Sigmoid colon (tissue), 7 donors: ENCODE measurements around the gene KRT14. TPM values are rescaled to one million over a fixed set of nuclear protein-coding genes. Genes with fewer than 3 reads are reported as not detected.

ENCODE experiments used
- DNase-seq: peaks from one replicate; pipeline ENCODE4 v3.0.0-alpha.2; 2019
- H3K27ac ChIP-seq, 4 donors: fragments of 200-600 bp; sonication (generic); one replicate each; pipeline ENCODE4 v1.5.1; 2016 to 2019; ENCODE audit warnings: mild to moderate bottlenecking in 1 of 4
- H3K27me3 ChIP-seq, 3 donors: fragments of 200-600 bp; sonication (generic); one replicate each; pipeline ENCODE4 v1.5.1; 2019; ENCODE audit warnings: mild to moderate bottlenecking in 1 of 3
- H3K36me3 ChIP-seq, 4 donors: fragments of 200-600 bp; sonication (generic); one replicate each; pipeline ENCODE4 v1.5.1; 2016 to 2019
- H3K4me1 ChIP-seq, 4 donors: fragments of 200-600 bp; sonication (generic); one replicate each; pipeline ENCODE4 v1.5.1; 2017 to 2019
- H3K4me3 ChIP-seq, 4 donors: fragments of 200-600 bp; sonication (generic); one replicate each; pipeline ENCODE4 v1.5.1; 2017 to 2019; ENCODE audit warnings: mild to moderate bottlenecking in 2 of 4, moderate library complexity in 1 of 4
- H3K9me3 ChIP-seq, 4 donors: fragments of 200-600 bp in 3 of 4; sonication (generic) in 3 of 4; one replicate each; pipeline versions ENCODE4 v1.5.1 to v1.6.1; 2013 to 2019
- EP300 ChIP-seq, 4 donors: sonication (generic); formaldehyde crosslinking; IDR thresholded peaks; one replicate each; pipeline ENCODE4 v1.6.1; 2017; ENCODE audit warnings: antibody characterized with exemption in 4 of 4
- POLR2A ChIP-seq, 2 donors: fragments of 450-650 bp; IDR thresholded peaks; one replicate each; pipeline ENCODE4 v1.6.1; 2016; ENCODE audit warnings: antibody characterized with exemption in 2 of 2, mild to moderate bottlenecking in 2 of 2, moderate library complexity in 2 of 2
- POLR2AphosphoS5 ChIP-seq, 4 donors: sonication (generic); formaldehyde crosslinking; IDR thresholded peaks; one replicate each; pipeline ENCODE4 v1.6.1; 2017; ENCODE audit warnings: antibody characterized with exemption in 4 of 4
- WGBS, 2 donors: extraction: QIAGEN DNeasy Blood & Tissue Kit; methylation state at CpG; one replicate each; pipeline ENCODE4 v1.1.7; 2013; 5-methylcytosine and 5-hydroxymethylcytosine counted together
- intact Hi-C: fragments of 100-400 bp; cut with DNase I; formaldehyde crosslinking; loops from one replicate; pipeline ENCODE4 v1.15.1; 2023
- polyA plus RNA-seq, 3 donors: library from polyadenylated mRNA; stranded (reverse); fragments of 200-250 nt; gene quantifications; one replicate each; pipeline ENCODE4 v1.2.3, GENCODE V29; 2013
- total RNA-seq, 4 donors: library from RNA; depleted of rRNA; stranded (reverse); fragments of >200 nt; gene quantifications; one replicate each; pipeline ENCODE4 v1.1.0, GENCODE V29; 2016
- TF ChIP-seq, protein P1 (sequence below), 4 experiments: fragments of 450-650 bp in 3 of 4; fragments of 200-600 bp in 1 of 4; IDR thresholded peaks; one replicate each; pipeline ENCODE4 v1.5.1; 2016 to 2019; ENCODE audit warnings: antibody characterized with exemption in 4 of 4, mild to moderate bottlenecking in 3 of 4, moderate library complexity in 2 of 4
- donor health status: healthy with polysubstance abuse.
- donor health status: Bipolar disorder and iron deficiency.
- donor health status: healthy.

Gene KRT14
- total RNA-seq (not detected), polyA plus RNA-seq (1 to 10 TPM in 2 of 3 donors, under 1 TPM in 1; 0.15 to 3.6 (median 1.4) TPM)

DNA sequence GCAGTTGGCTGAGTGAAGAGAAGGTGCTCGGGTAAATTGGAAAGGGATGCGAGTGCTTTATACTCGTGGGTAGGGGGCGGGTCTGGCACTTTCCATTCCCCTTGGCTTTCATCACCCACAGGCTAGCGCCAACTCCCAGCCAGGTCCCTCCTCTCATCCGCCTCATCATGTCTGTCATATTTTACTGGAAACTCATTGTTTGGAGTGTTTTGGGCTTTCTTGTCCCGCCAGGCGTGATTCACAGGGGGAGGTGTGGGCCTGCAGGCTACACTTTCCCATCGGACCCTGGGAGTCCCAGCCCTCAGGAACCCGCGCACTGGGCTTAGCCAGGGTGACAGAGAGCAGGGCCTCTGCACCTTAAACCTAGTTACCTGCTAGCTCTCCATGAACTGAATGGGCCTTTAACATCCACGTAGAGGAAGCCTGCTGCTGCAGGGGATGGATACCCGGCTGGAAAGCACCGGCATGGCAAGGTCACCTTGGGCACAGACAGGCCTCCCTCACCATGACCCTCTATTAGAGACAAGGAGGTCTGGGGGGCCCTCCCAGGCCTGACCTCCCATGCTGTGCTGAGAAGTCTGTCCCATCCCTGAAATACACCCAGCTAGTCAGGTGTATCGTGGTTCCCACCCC lies at the start of gene KRT14:
TSS of gene KRT14 (minus strand) at position 33 of the 633 bp plus-strand sequence. CDS start 61 bp downstream, outside the sequence.
- no peaks in the 10 kb centered on the region for H3K4me1 ChIP-seq
- H3K9me3 ChIP-seq: no peaks in the 10 kb centered on the region
- H3K27ac ChIP-seq: no peak within 1 kb of the TSS
- WGBS, 2 donors: 86 to 92% methylated on average over 15 of the region's 15 CpGs
- intact Hi-C loops: no loop called here
- no peaks in the 10 kb centered on the region for H3K27me3 ChIP-seq
- H3K4me3 ChIP-seq: no peak within 1 kb of the TSS
- TF ChIP-seq POLR2AphosphoS5 (IDR thresholded peaks at IDR 0.05) (no peak), POLR2A (IDR thresholded peaks at IDR 0.05) (no peak), EP300 (IDR thresholded peaks at IDR 0.05) (no peak)
- TF ChIP-seq, protein P1, sequence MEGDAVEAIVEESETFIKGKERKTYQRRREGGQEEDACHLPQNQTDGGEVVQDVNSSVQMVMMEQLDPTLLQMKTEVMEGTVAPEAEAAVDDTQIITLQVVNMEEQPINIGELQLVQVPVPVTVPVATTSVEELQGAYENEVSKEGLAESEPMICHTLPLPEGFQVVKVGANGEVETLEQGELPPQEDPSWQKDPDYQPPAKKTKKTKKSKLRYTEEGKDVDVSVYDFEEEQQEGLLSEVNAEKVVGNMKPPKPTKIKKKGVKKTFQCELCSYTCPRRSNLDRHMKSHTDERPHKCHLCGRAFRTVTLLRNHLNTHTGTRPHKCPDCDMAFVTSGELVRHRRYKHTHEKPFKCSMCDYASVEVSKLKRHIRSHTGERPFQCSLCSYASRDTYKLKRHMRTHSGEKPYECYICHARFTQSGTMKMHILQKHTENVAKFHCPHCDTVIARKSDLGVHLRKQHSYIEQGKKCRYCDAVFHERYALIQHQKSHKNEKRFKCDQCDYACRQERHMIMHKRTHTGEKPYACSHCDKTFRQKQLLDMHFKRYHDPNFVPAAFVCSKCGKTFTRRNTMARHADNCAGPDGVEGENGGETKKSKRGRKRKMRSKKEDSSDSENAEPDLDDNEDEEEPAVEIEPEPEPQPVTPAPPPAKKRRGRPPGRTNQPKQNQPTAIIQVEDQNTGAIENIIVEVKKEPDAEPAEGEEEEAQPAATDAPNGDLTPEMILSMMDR (IDR thresholded peaks at IDR 0.05): no peak
- no peak for DNase-seq
- no peaks in the 10 kb centered on the region for H3K36me3 ChIP-seq

GRCh38 chr17:41635121-41636097 lies 48.7 kb upstream of the KRT14 start:
- H3K4me1 ChIP-seq: peaks cover 0 to 11% (median 10%) of the 10 kb centered on the region in 4 donors
- H3K9me3 ChIP-seq: no peaks in the 10 kb centered on the region
- H3K4me3 ChIP-seq: peak overlapping the region in 1 of 4 donors; percentile 13
- no peaks in the 10 kb centered on the region for H3K27me3 ChIP-seq
- DNase-seq: no peak
- no peaks in the 10 kb centered on the region for H3K36me3 ChIP-seq
- no peak overlapping the region for H3K27ac ChIP-seq
- intact Hi-C loops: no loop called here
- 37 to 67% methylated on average over 28 of the region's 28 CpGs for WGBS, 2 donors
- no peak for TF ChIP-seq POLR2AphosphoS5 (IDR thresholded peaks at IDR 0.05)
- TF ChIP-seq POLR2A (IDR thresholded peaks at IDR 0.05): no peak
- TF ChIP-seq, protein P1 (IDR thresholded peaks at IDR 0.05): no peak
- no peak for TF ChIP-seq EP300 (IDR thresholded peaks at IDR 0.05)

DNA sequence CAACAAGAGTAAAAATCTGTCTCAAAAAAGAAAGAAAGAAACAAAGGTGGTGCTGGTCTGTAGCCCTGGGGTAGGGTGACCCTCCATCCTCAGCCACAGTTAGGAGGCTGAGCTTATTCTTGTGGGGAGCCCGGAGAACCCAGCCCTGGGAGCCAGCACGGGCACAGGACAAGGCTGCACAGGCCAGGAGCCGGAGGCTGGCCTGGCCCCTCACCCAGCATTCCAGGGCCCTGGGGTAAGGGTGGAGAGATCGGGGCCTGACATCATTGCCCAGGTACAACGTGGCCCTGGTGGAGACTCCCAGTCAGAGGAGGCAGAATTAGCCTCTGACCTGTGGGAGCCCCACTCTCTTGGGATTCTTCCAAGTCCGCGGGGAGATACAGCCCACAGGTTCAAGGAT lies 47.9 kb upstream of the KRT14 start:
- H3K36me3 ChIP-seq: no peaks in the 10 kb centered on the region
- H3K4me1 ChIP-seq: peaks cover 0 to 11% (median 10%) of the 10 kb centered on the region in 4 donors
- TF ChIP-seq POLR2A (IDR thresholded peaks at IDR 0.05): no peak
- no peak for TF ChIP-seq EP300 (IDR thresholded peaks at IDR 0.05)
- no peak for TF ChIP-seq POLR2AphosphoS5 (IDR thresholded peaks at IDR 0.05)
- TF ChIP-seq, protein P1 (IDR thresholded peaks at IDR 0.05): no peak
- no peaks in the 10 kb centered on the region for H3K9me3 ChIP-seq
- intact Hi-C loops: no loop called here
- H3K4me3 ChIP-seq: no peak overlapping the region
- no peak overlapping the region for H3K27ac ChIP-seq
- no peak for DNase-seq
- H3K27me3 ChIP-seq: no peaks in the 10 kb centered on the region
- WGBS, 2 donors: 65 to 77% methylated on average over 7 of the region's 7 CpGs

GRCh38 chr17:41633556-41634199 lies 47.0 kb upstream of the KRT14 start:
- intact Hi-C loops: no loop called here
- Histone ChIP-seq H3K4me3 (no peak overlapping the region), H3K9me3 (no peaks in the 10 kb centered on the region), H3K4me1 (peaks cover 0 to 11% (median 10%) of the 10 kb centered on the region in 4 donors), H3K36me3 (no peaks in the 10 kb centered on the region), H3K27ac (no peak overlapping the region), H3K27me3 (no peaks in the 10 kb centered on the region)
- DNase-seq: no peak
- WGBS, 2 donors: 90 to 92% methylated on average over 14 of the region's 14 CpGs
- TF ChIP-seq, protein P1 (IDR thresholded peaks at IDR 0.05): no peak
- TF ChIP-seq EP300 (IDR thresholded peaks at IDR 0.05): no peak
- no peak for TF ChIP-seq POLR2A (IDR thresholded peaks at IDR 0.05)
- no peak for TF ChIP-seq POLR2AphosphoS5 (IDR thresholded peaks at IDR 0.05)
